ENCODE data around the gene FAM204A.

FAM204A gene

DNA sequence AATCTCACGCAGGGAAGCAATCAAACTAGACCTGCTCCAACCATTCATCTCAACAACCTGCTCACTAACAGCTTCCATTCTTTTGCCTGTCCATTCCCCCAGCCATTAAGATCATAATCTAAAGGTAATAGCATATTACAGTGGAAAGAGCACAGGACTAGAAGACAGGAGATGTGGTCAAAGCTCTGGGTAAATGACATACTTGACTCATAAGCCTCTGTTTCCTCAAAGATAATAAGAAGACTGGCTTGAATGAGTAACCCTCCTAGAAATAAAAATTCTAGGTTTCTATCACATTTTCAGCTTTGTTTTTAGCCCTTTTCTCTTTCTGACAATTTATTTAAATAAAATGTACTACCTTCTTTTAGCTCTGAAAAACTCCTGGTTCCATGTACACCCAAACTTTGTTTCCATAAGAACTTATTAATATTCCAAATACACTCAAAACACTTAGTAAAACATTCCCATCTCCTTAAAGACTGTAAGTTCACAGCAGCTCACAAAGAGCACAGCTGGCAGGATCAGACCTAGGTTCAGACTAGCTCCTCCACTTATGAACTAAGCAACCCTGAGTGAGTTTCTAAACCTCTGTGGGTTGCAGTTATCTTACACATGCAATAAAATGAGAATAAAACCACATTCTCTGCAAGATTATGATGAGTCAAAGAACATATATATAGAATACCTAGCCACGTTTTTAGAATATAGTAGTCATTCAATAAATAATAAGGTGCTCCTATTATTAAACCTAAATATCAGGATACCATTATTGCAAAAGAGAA is 11.6 kb downstream of the FAM204A start:
- no peak for DNase-seq

DNA sequence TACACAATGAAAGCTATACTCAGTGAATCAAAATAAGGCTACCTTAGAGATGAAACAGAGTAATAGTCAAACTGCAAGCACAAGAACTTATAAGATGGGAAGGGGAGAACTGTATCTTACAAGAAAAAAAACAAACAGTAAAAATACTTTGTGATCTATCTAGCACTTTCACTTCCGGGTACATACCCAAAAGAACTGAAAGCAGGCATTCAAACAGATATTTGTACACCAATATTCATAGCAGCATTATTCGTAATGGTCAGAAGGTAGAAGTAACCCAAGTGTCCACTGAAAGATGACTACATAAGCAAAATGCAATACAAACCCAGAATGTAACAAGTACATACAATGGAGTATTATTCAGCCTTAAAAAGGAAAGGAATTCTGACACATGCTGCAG is 18.0 kb downstream of the FAM204A start:
- no peak for DNase-seq

DNA sequence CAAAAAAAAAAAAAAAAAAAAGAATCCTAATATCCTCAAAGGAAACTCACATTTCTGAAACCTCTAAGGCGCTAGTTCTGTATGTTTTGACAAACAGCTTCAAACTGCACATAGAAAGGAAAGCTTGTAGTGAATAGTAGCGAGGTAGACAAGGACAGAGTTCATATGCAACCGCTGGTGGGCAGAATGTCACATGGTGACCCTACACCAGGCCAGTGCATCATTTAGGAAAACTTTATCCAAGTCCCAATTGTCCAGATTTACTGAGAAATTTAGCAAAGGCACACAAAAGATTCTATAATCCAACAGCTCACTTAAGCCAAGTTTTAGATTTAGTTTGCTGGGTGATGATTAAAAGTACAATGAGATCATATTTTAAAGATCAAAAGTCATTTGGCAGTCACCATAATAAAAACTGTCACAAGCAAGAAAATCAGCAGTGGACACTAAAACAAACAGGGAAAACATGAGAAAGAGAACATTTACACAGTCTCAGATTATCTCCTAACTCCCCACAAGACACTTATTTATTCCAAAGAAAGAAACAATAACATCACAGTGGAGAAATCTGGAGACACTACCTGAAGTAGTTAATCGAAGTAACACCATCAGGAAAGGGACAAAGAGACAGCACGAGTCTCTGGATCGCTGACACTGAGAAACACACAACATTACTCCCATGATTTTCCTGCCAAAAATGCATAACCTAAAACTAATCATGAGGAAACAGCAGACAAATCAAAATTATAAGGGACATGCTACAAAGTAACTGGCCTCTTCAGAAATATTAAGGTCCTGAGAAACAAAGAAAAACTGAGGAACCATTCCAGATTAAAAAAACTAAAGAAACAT is 20.2 kb downstream of the FAM204A start:
- no peak for DNase-seq

DNA sequence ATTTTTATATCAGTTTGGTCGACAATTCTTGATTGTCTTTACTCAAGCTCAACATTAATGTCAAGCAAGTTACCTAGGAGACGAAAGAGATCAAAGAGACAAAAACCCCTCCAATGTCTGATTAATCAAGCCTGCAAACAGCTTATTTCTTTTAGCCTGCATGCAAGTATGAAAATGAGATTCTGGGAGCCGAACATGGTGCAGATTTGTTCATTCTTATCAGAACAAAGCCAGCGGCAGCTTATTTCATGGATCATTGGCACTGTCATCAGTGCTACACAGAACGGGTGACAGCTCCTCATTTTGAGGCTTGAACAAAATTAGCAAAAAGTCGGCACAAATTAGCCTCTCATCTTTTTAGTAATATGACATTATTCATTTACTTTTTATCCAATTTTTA is 26.5 kb downstream of the FAM204A start:
- no peak for DNase-seq

DNA sequence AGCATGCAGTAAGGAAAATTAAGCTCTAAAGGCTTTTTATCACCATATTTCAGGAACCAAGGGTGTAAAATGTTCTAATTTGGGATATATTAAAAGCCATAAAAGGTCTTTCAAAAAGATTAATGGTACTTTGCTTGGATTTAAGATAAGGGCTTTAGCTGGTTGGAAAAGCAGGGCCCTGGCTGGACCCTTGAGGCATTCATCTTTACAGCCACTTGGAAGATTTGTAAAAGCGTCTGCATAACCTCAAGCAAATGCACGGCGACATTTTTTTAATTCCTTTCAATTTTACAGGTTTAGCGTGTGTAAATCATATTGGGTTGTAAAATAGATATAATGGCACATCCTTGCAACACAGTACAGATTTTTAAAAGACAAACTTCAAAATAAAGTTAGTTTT is 27.2 kb downstream of the FAM204A start:
- no peak for DNase-seq

DNA sequence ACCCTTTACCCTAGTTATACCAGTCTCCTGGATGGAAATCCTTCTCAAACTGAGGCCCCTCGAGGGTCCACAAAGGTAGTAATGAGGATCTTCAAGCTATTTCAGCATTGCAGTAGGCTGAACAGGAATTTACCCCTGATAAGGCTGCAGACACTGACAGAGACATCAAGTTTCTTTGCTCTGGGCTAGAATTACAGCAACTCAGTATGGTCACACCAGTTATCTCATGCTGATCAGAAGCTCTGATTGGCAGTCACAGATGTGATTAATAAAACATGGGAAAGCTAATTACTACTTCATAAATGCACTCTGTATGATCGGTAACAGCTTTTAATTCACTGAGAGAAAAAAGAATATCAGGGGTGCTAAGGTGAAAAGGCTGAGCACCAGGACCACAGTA is 30.6 kb downstream of the FAM204A start:
- no peak for DNase-seq

DNA sequence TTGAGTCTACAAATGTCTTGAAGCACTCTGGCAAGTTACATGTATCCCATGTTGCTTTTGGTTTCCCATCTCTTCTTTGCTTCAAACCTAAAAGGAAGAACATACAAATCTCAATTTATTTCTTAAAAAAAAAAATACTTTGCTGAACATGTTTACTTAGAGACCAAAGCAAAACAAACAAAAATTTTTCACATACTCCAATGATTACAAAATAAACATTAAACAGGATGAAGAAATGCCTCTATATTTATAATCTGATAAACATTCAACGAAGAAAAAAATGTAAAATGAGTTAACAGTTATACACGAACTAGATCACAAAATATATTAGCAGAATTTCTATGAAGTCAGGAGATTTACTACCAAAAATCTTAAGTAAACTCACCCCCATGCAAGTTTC is 31.3 kb downstream of the FAM204A start:
- no peak for DNase-seq

DNA sequence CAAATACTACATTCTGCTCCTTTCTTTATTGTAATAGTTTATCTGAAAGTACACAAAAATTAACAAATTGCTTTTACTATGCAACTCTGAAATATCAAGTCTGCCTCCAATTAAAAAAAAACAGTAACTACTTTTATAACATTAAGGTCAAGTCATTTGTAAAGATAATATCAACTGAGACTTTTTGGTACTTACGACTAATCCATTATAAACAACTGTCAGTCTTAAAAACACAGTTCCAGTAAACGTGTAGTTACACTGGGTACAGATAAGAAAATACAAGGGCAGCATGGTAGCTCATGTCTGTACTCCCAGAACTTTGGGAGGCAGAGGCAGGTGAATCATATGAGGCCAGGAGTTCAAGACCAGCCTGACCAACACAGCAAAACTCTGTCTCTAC is 32.2 kb downstream of the FAM204A start:
- DNase-seq: no peak

DNA sequence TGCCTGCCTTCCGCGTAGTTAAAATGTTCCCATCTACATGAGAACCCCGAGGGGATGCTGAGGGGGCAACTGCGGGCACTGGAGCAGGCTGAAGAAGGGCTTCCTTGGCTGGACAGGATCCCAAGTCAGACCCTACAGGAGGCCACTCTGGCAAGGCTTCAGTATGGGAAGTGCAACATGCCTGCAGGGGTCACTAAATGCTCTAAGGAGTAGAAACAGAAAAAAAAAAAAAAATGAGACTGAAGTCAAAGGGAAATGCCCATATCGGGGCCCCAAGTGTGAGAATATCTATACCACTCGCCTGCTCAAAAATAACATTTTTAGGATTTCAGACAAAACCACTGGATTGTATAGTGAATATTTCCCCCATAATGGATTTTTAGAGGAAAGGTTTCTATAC is 33.5 kb downstream of the FAM204A start:
- DNase-seq: no peak

DNA sequence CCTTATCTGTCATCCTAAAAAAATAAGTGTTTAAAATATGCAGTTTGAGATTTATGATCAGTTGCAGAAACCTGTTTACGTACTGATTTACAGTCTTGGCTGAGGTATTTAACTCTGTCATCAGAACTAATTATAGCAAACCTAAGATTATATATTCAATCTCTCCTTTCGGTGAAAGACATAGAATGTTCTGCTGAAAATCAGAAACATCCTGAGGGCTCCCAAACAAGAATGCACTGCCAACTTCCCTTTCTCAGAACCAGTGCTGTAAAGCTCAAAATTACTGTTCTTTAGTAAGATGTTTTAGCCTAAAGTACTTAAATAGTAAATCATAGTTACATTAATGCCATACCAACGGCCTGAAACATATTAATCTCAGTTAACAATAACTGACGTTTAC is 34.3 kb downstream of the FAM204A start:
- no peak for DNase-seq

DNA sequence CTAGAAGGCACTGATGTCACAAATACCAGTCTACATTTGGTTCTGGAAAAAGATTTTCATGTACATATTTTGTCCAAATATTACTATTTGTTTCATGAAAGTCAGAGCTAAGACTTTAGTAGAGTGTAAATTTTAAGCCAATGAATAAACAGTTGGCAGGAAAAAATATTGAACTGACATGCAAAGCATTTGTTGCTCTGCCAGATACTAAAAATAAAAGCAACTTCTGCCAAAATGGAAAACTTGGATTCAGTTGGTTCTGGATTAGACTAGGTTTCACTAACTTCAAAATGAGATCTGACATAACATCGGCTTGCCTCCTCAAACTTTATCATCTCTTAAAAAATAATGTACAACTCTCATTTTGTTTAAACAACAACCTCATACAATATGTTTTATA is 34.9 kb downstream of the FAM204A start:
- no peak for DNase-seq

DNA sequence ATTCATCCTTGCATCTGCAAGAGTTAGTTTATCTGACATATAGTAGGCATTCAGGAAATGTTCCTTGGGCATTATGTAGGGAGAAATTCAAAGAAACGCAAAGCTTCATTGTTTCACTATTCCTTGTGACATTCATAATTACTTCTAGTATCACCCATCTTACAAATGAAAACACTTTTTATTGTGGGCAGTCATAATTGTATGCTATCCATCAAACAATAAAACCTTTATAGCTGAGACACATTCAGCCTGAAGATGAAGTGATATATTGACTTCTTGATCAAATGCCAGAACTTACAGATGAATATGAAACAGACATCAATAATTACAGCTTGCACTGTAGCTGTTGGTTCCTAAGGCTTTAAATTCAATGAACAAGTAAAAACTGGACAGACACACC is 36.4 kb downstream of the FAM204A start:
- no peak for DNase-seq

DNA sequence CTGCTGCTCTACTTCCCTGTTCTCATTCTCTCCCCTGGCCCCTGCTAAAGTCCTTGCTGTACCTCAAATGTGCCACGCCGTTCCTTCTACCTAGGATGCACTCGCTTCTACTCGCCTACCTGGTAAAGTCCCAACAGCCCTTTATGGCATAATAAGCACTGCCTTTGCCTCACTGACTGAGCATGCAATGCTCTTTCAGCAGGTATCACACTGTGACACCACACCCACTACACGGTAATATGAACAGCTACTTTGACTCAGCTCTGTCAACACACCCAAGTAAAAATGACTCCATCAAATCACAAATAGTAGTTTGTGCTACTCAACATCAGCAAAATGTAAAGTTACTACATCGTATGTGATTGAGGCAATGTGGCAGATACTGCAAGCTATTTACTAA is 37.6 kb downstream of the FAM204A start:
- DNase-seq: no peak

DNA sequence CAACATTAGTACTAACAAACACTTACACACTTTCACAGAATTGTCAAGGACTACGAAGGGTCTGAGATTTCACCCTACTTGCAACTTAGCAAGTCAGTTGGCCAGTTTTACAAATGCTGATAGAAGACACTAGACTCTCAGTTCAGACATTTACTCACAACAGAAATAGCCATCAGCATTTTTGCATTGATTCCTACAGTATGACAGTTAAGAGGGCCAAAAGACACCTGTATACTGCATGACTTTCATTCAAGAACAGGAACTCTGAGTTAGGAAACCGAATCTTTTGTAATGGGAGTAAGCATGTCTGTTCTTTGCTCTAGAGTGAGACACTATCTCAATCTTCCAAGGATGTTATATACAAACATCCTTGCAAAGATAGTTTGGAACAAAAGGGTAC is 40.9 kb downstream of the FAM204A start:
- DNase-seq: no peak

DNA sequence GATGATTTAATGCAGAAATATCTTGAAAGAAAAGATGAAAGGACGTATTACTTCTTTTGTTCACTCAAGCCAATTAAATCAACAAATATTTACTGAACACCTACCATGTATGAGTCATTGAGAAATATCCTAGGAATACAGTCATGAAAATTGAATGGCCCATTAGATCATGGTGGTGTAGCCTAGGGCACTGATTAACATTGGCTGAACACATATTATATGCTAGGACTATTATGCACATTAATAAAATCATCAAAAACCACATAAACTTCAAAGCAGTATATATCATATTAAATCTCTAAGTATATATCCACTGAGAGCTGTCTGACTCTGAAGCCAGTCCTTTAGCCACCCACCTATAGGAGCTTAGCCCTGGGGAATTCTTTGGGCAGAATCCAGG is 41.8 kb downstream of the FAM204A start:
- DNase-seq: no peak

DNA sequence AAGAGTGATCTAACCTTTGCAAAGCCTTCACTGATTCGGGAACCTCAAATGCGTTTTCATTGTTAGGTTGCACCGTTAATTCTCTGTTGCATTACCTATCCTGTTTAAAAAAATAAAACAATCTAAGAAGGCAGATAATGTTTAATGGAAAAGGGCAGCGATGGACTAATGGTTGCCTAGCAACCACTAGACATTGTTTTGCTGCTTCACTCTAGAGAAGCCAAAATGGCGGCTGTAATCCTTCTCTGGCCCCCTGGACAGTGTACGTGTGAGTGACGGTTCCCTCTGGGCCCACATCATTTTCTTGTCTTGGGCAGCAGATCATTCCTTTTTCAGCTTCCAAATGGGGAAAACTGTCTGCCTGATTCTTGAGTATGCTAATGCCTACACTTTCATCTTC is 43.3 kb downstream of the FAM204A start:
- no peak for DNase-seq

DNA sequence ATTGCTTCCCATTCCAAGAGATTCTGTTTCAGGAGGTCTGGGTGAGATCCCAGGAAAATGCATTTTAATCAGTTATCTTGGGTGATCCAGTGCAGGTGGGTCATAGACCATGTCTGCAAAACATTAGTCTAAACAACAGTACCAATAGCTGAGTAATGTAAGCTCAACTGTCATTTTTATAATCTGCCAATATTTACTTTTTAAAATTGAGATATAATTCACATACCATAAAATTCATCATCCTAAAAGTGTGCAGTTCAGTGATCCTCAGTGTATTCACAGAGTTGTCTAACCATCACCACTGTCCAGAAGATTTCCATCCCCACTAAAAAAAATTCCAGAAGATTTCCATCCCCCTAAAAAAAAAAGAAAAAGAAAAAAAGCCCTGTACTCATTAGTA is 51.0 kb downstream of the FAM204A start:
- DNase-seq: no peak

DNA sequence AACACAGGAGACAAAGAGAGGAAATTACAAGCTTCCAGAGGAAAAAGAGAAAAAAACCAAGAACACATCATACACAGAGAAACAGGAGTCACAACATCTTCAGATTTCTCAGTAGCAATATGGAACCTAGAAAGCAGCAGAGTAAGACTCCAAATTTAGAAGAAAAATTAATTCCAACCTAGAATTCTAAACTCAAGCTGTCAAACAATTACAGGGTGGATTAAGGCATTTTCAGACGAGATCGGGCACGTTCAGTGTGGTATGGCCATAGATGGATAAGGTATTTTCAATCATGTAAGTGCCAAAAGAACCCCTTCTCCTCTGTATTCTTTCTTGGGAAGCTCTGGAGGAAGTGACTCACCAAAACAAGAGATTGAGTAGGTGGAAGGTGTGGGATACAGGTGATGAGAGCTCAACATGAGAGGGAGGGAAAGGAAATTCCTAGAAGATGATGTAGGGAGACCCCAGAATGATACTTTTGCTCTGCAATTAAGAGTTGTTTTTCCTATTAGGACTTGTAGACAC is 51.6 kb downstream of the FAM204A start:
- DNase-seq: no peak

DNA sequence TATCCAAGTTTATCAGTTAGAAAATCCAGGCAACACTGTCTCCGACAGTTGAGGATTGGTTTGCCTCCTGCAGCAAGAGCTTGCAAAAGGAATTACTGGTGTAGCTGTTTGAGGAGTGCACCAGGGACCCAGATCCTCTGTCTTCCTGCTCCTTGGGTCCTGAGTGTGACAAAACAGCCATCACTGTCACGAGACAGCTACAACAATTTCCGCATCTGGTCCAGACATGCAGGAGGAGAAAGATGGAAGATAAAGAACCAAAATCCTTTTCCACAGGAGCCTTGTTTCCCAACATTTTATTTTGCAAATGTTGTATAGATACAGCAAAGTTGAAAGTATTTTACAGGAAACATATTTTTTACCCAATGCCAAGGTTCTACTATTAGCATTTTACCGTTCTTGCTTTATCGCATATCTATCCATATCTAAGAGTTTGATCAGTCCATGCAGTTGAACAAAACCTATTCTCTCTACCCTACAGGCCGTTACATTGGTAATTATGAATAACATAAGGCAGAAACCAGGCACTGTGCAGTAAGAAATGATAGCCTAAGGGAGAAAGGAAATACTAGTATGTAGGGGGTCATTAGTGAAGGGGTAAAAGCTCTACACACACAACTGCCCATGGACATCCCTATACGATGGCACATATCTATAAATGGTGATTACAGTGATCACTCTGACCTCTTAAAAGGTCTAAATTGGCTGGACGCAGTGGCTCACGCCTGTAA is 54.9 kb downstream of the FAM204A start:
- no peak for DNase-seq

DNA sequence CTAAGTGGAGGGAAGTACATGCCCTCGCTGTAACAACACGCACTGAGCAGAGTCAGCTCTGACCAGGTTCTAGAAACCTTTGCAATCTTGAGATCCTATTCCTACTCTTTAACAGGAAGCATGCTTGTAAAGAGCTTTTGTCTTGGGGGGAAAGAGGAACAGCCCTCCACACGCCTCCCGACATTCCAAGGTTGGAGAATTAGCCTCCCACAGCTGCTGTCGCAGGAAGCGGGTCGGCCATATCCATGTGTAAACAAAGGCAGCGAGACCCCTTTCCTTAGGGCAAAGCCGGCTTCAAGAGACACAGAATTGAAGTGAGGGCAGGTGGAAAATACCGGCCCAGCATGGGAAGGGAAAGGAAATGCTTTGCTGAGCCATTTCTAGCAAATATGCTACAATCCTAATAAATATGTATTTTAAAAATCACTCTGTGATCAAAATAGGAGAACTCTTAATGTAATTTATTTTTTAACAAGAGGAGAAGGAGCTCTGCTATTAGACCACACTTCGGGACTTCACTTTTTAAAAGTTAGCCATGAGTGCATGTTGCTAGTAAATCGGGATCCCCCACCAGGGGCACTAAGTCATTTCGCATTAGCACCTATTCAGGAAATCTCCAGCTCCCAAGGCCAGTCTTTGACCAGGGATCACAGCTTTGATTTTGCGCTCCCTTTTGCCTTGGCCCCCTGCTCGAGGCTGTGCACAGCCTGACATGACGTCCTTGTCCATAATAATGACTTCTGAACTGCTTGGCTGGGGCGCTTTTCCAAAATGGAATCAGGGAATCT is 55.9 kb downstream of the FAM204A start:
- no peak for DNase-seq

DNA sequence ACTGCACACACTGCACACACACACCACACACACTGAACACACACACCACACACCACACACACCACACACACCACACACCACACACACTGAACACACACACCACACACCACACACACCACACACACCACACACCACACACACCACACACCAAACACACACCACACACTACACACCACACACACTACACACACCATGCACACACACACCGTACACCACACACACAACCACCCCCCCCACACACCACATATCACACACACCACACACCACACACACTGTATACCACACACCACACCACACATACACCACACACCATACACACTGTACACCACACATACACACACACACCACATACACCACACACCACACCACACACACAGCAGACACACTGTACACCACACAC is 59.5 kb downstream of the FAM204A start:
- DNase-seq: no peak

DNA sequence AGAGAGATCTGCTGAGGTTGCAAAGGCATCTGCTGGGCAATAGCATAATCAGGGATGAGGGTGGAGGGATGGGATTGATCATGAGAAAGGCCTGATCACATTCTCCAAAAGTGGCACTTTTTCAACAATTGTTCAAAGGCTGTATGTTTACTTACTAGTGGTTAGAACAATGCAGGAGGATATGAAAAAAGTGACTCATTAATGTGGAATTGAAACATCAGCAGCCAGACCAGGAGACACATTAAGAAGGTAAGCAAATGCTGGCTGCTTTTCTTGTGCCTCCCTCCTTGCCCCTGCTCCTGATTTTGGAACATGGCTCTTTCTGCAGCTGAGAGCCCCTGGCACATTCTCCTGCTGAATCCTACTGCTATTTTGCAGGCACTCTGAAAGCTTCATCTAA is 63.5 kb downstream of the FAM204A start:
- DNase-seq: no peak

DNA sequence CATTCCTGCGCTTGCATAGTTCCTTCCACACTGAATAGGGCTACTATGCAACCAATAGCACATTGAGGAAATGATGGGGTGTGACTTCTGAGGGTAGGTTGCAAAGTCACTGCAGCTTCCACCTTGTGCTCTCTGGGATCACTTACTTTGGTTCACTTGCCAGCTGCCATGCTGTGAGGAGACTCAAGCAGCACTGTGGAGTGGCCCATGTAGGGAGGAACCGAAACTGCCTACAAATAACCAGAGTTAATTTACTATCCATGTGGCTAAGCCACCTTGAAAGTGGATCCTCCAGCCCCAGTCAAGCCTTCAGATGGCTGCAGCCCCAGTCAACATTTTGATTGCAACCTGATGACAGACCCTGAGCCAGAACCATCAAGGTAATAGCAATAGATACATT is 64.3 kb downstream of the FAM204A start:
- DNase-seq: no peak
